AG04449 (cell line): ENCODE results near the gene FUBP1.
A peak's percentile ranks its signal among the peaks of the same experiment; 100 is the strongest.

ENCODE experiments used
- CTCF ChIA-PET: fragments of 350-600 bp; formaldehyde crosslinking; extraction: SDS; loops from one replicate; lab custom pipeline; 2021; ENCODE audit warnings: antibody characterized with exemption; lab: Yijun Ruan, JAX
- POLR2A ChIA-PET: fragments of 400-600, 350-600 bp; formaldehyde crosslinking; extraction: SDS; loops from one replicate; lab custom pipeline; 2020; ENCODE audit warnings: antibody characterized with exemption, inconsistent platforms; lab: Yijun Ruan, JAX
- DNase-seq: peaks from one replicate; pipeline ENCODE4 v3.0.0-alpha.2; 2010; ENCODE audit warnings: low read depth, low spot score
- H3K4me3 ChIP-seq: 2 replicates; pipeline ENCODE4 v1.5.1; 2011; ENCODE audit warnings: low read depth, mild to moderate bottlenecking, control low read depth, low read length
- CTCF ChIP-seq: IDR thresholded peaks from one replicate; pipeline ENCODE4 v1.5.1; 2011; ENCODE audit warnings: mild to moderate bottlenecking, moderate library complexity, low read length, control low read depth, inconsistent platforms; ENCODE audit not compliant: insufficient read depth; ENCODE audit errors: missing control alignments

Gene FUBP1

GRCh38 chr1:77900687-77901293, 78.1 kb downstream of the FUBP1 start:
- DNase-seq, result no peak
- POLR2A ChIA-PET, result no interaction called here
- CTCF ChIA-PET, result interaction anchor here (0.7 to 1.7 kb wide), 8 partner anchors 15 to 214 kb away, joined by 3 to 9 read pairs (median 4); no protein-coding TSS in a partner anchor
- peak; percentile 50 for TF ChIP-seq CTCF
- no peak overlapping the region for H3K4me3 ChIP-seq

- no peak for DNase-seq
- POLR2A ChIA-PET, result no interaction called here
- no peak for TF ChIP-seq CTCF
- H3K4me3 ChIP-seq, result no peak overlapping the region
- CTCF ChIA-PET, result interaction anchor here (0.9 to 1.7 kb wide), 8 partner anchors 15 to 213 kb away, joined by 3 to 9 read pairs (median 4); no protein-coding TSS in a partner anchor
Observed at GRCh38 chr1:77899647-77900320, 79.1 kb downstream of the FUBP1 start.
